AG20443 (cell line): ENCODE results near the gene ZNF462.
A peak's percentile ranks its signal among the peaks of the same experiment; 100 is the strongest.
"Not testable (repeated sequence)": the region's sequence is repeated elsewhere in the genome, so short reads cannot be mapped to it uniquely, and the experiment has no call there.

ENCODE experiments used
- DNase-seq: peaks from one replicate; pipeline ENCODE4 v3.0.0; 2012; ENCODE audit warnings: low spot score, mixed read lengths

The ZNF462 gene

DNA sequence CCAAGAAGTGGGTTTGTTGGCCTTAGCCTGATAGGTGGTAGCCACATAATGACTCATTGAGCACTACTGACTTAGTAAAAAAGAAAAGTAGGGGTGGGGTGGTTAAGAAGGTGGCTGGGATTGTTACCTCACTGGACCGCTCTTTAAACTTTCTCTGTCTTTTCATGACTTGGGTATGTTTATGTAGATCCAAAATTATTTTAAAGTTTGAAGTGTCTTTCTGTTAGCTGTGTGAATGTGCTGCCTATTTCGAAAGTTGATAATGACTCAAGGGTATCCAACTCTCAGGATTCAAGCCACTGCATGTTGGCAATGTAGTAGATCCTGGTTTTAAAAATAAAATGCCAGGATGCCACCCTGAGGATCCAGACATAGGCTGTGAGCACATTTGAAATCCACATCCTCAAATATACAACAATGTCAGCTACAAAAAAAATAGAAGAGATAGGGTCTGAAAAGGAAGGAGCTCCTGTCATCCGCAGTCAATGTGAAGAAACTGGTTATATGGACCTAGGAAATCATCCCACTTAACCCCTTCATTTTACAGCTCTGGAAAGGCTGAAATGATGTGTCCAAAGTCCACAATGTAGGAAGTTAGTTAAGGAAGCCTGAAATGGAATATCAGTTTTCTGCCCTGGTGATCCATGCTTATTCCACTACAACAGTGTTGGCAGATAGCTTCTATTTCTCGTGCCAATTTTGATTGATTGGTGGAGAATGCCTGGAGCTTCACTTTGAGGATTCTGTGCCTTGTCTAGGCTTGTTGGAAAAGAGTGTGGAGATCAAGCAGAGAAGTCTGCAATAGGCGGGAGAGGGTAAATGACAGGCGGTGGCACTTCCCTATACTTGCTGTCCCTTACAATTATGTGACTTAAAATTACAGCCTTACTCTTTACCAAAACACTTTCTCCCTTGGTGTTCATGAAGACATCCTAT is 23.4 kb downstream of the ZNF462 start:
- no peak for DNase-seq

DNA sequence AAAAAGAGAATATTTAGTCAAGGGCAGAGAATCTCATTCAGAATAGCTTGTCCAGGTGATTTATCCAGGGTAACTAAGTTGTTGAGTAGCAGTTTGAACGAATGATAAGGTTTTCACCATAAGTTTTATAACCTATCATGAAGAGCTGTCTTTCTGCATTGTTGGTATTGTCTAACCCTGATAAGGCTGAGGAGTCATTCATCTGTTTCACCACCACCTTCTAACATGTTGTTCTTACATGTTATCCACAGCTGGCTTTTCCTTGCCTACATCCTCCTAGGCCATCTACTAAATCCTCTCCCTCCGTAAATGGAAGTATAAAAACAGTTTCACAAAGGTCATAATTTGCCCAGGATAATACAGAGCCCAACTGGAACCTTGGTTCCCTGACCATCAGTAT is 24.1 kb downstream of the ZNF462 start:
- no peak for DNase-seq

DNA sequence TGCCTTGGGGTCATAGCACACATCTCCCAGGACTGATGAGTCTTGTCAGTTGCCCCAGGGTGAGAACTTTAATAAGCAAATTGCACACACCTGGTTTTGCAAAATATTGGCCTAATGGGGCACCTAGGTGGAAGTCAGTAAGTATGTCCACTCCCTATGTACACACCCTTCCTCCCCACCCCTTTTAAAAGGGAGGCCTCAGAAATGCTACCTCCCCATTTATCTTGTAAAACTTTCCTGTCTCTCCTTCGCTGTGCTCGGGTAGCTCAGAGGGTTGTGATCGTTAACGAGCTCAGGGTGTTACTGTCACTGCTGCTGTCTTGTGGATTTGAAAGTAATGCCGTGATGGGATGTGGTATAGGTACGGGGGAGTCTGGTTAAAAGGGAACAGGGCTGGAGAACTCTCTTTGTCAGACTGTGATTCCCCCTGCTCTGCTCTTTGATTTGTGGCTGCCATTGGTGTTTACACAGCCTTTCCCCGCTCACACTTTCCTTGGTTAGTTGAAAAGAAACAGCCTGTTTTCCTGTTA is 26.2 kb downstream of the ZNF462 start:
- DNase-seq: no peak

DNA sequence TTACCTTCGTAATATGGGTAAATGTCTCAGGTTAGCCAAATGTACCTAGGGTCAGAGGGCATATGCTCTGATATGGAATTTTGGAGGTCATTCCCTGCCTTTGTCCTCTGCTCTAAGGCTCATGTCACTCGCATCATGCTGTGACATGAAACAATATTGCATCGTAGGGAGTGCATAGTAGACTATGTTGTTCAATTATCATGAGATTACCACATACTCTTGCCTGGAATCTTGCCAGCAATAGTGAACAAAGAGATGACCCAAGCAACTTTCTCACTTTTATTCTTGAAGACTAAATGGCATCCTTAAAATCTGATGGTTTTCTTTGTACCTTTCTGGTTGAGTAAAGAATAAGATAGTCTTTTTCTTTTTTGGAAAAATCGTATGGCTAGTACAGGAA is 27.6 kb downstream of the ZNF462 start:
- DNase-seq: no peak

- no peak for DNase-seq
These were observed 28.3 kb downstream of the ZNF462 start for GRCh38 chr9:106891286-106891685.

DNA sequence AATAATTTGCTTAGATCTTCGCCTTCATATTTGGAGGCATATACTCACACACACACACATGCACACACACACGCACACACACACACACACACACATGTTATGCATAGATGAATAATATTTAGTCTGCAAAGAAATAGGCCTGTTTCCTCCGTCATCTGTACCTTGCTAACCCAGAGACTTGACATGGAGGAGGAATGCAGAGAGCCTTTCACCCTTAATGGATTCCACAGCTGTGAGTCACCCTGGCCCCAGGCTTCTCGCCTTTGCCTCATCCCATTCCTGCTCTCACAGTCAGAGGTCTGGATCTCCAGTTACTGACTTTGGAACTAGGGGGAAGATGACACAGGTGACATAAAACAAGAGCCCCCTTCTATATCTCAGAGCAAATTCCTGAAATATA is 29.7 kb downstream of the ZNF462 start:
- DNase-seq: peak; percentile 95

GRCh38 chr9:106893088-106893487 is 30.1 kb downstream of the ZNF462 start:
- peak; percentile 46 for DNase-seq

GRCh38 chr9:106896695-106897094 is 33.7 kb downstream of the ZNF462 start:
- DNase-seq: no peak

GRCh38 chr9:106897236-106897635 is 34.3 kb downstream of the ZNF462 start:
- peak; percentile 29 for DNase-seq

GRCh38 chr9:106897751-106898150 is 34.8 kb downstream of the ZNF462 start:
- no peak for DNase-seq

DNA sequence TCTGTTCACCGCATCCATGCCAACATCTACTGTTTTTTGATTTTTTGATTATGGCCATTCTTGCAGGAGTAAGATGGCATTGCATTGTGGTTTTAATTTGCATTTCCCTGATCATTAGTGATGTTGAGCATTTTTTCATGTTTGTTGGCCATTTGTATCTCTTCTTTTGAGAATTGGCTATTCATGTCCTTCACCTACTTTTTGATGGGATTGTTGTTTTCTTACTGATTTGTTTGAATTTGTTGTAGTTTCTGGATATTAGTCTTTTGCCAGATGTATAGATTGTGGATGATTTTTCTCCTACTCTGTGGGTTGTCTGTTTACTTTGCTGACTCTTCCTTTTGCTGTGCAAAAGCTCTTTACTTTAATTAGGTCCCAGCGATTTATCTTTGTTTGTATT is 37.6 kb downstream of the ZNF462 start:
- DNase-seq: not testable (repeated sequence)

DNA sequence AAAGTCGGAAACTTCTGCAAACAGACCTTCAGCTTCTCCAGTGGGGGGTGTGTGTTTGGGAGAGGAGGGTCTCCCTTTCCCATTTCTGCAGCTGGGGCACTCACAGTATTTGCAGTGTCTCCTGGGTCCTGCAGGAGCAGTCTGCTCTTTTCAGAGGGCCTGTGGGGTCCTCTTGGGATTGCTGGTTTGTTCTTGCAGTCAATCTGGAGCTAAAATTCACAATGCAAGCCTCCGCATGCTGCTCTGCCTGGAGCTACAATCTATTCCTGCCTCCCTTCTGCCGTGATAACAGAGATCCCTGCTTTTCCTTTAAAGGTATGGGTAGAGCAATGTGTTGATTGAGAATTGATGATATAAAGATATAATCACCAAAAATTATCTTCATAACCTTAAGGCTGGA is 43.2 kb downstream of the ZNF462 start:
- no peak for DNase-seq

- no peak for DNase-seq
These were observed 49.0 kb downstream of the ZNF462 start for GRCh38 chr9:106911951-106912350.

- no peak for DNase-seq
These were observed 50.3 kb downstream of the ZNF462 start for GRCh38 chr9:106913276-106913675.

- DNase-seq: no peak
These were observed 52.9 kb downstream of the ZNF462 start for GRCh38 chr9:106915851-106916250.

- DNase-seq: peak; percentile 57
These were observed 53.7 kb downstream of the ZNF462 start for GRCh38 chr9:106916466-106917235.

DNA sequence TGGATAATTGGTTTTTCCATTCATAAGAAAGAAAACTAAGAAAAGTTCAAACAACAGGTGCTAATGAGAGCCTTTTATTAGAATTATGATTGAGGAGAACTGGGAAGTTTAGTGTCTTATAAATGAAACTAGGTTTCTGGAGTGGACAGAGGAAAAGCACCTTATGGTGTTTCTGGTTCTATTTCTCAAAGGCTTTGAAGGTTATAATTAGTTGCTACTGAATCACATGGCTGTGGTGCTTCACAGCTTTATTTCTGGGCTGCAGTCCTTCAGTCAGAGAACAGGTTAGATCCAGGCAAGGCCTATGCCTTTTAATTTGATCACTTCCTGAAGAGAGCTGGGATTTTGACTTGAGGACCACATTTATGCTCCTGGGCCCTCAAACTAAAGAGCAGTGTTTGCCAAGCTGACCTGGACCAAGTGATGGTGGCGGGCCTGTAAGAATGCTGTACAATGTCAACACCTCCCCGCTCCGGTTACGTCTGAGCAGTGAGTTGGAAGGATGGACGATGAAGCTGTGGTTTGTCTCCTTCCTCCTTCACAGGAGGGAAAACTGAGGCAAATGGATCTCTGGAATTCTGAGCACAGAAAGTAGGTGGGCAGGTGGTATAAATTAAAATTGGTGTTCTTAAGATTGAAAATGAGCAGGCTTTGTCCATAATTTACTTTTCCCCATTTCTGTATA is 56.0 kb downstream of the ZNF462 start:
- DNase-seq: no peak

GRCh38 chr9:106920091-106920490 is 57.1 kb downstream of the ZNF462 start:
- no peak for DNase-seq

- DNase-seq: peak; percentile 60
These were observed 57.8 kb downstream of the ZNF462 start for GRCh38 chr9:106920701-106921283.

DNA sequence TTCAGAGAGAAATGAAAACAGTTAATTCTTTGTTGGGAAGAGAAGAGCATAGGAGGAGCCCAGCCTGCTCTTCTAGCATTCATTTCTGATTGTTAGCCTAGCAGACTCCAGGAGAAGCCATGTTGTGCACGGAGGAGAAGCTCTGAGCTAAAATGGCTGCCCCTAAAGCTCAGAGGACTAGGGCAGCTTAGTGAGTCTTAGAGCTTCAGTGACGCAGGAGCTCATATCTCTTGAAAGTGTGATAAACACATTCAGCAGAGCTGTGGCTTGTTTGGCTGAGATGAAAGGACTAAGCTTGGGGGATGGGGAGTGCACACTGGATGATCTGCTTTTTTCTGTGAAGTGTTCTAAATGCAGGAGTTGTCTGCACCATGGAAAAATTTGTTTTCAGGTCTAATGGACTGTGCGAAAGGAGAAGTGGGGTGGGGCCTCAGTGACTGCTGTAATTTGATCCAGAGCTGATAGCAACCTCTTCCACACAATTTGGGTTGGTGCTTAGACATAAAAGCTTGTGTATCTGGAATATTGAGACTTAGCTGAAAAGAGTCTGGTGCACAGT is 58.5 kb downstream of the ZNF462 start:
- peak; percentile 37 for DNase-seq

DNA sequence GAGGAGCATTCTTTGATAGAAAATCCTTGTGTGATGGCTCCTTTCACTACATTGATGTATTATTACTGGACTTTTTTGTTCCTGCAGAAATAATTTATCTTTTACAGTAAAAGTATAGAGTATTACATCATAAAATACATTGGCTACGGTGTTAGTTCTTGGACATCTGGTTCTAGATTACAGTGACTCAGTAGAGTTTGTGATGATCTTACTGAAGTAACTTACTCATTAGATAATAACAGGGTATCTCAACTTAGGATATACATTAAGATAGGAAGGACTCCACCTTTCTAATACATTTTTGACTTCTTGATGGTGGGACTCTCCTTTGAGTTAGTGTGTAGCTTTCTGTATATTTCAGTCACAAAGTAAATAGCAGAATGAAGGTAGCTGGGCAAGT is 59.1 kb downstream of the ZNF462 start:
- DNase-seq: no peak

DNA sequence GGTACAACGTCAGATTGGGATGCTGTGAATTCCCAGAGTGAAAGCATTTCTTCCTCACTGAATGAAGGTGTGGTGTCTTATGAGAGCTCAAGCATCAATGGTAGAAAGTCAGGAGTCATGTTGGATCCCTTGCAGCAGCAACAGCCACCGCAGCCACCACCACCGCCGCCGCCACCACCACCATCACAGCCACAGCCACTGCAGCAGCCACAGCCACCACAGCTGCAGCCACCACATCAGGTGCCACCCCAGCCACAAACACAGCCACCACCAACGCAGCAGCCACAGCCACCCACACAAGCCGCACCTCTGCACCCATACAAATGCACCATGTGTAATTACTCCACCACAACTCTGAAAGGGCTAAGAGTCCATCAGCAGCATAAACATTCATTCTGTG is 62.4 kb downstream of the ZNF462 start:
- no peak for DNase-seq
